IMR-90 (cell line): ENCODE measurements around the gene MGAT3. TPM values are rescaled to one million over a fixed set of nuclear protein-coding genes. Genes with fewer than 3 reads are reported as not detected.

Experiments
- ATAC-seq: fragments of 200-7000 bp; cut with Tn5 transposase; 2 replicates; pipeline ENCODE4 v1.9.1; 2020; ENCODE audit warnings: low read depth, mild to moderate bottlenecking, moderate library complexity
- BruUV-seq: library from RNA; stranded (reverse); fragments of 400-500 nt; replicated peaks from 2 replicates; lab custom pipeline; 2021; lab: Mats Ljungman, UMichigan
- CTCF ChIA-PET: fragments of 300-600 bp; formaldehyde crosslinking; extraction: SDS; loops from one replicate; lab custom pipeline; 2021; ENCODE audit warnings: antibody characterized with exemption; lab: Yijun Ruan, JAX
- POLR2A ChIA-PET: fragments of 300-600 bp; sonication (Branson Sonifier 250); formaldehyde crosslinking; loops from one replicate; lab custom pipeline; 2022; ENCODE audit warnings: antibody characterized with exemption; ENCODE audit not compliant: unreplicated experiment; lab: Charles Lee
- DNase-seq: peaks from one replicate; pipeline ENCODE4 v3.0.0; 2013
- H2AFZ ChIP-seq: replicated peaks from 2 replicates; pipeline ENCODE3; 2013; ENCODE audit warnings: low read length, mild to moderate bottlenecking; ENCODE audit not compliant: poor library complexity
- H2AK5ac ChIP-seq: 2 replicates; pipeline ENCODE4 v1.6.1; 2013; ENCODE audit warnings: low read depth, low read length, inconsistent platforms
- H2AK9ac ChIP-seq: replicated peaks from 2 replicates; pipeline ENCODE3; 2013; ENCODE audit warnings: mild to moderate bottlenecking, low read depth, low read length, moderate library complexity; ENCODE audit not compliant: poor library complexity
- H2BK120ac ChIP-seq: 2 replicates; pipeline ENCODE4 v1.6.1; 2013; ENCODE audit warnings: low read depth, low read length, inconsistent platforms
- H2BK15ac ChIP-seq: 3 replicates; pipeline ENCODE4 v1.6.1; 2013; ENCODE audit warnings: low read depth, low read length, inconsistent platforms
- H2BK20ac ChIP-seq: 2 replicates; pipeline ENCODE4 v1.6.1; 2013; ENCODE audit warnings: low read depth, mild to moderate bottlenecking, inconsistent platforms, low read length, moderate library complexity
- H2BK5ac ChIP-seq: 2 replicates; pipeline ENCODE4 v1.6.1; 2013; ENCODE audit warnings: mild to moderate bottlenecking, low read depth, low read length, inconsistent platforms; ENCODE audit not compliant: poor library complexity, severe bottlenecking
- H3K14ac ChIP-seq: replicated peaks from 2 replicates; pipeline ENCODE4 v1.6.1; 2013; ENCODE audit warnings: low read depth, low read length, inconsistent platforms
- H3K18ac ChIP-seq: 2 replicates; pipeline ENCODE4 v1.6.1; 2013; ENCODE audit warnings: low read depth, low read length, control low read depth
- H3K23ac ChIP-seq: 2 replicates; pipeline ENCODE4 v1.6.1; 2013; ENCODE audit warnings: low read depth, low read length, inconsistent platforms
- H3K27ac ChIP-seq: 2 replicates; pipeline ENCODE4 v1.5.1; 2013; ENCODE audit warnings: mild to moderate bottlenecking, control low read depth, low read length; ENCODE audit not compliant: insufficient read depth
- H3K27me3 ChIP-seq: 2 replicates; pipeline ENCODE4 v1.6.1; 2013; ENCODE audit warnings: low read length; ENCODE audit not compliant: control insufficient read depth, insufficient read depth
- H3K36me3 ChIP-seq: 2 replicates; pipeline ENCODE4 v1.6.1; 2013; ENCODE audit warnings: low read length, mixed read lengths; ENCODE audit not compliant: control insufficient read depth, insufficient read depth
- H3K4ac ChIP-seq: 2 replicates; pipeline ENCODE4 v1.6.1; 2013; ENCODE audit warnings: low read depth, low read length, inconsistent platforms
- H3K4me1 ChIP-seq: 2 replicates; pipeline ENCODE4 v1.6.1; 2013; ENCODE audit warnings: low read length, mixed read lengths; ENCODE audit not compliant: control insufficient read depth, insufficient read depth
- H3K4me2 ChIP-seq: 2 replicates; pipeline ENCODE4 v1.6.1; 2013; ENCODE audit warnings: low read depth, mild to moderate bottlenecking, control low read depth, low read length, moderate library complexity
- H3K4me3 ChIP-seq: 2 replicates; pipeline ENCODE4 v1.5.1; 2013; ENCODE audit warnings: low read depth, mild to moderate bottlenecking, control low read depth, low read length, moderate library complexity; ENCODE audit not compliant: insufficient read depth
- H3K56ac ChIP-seq: 2 replicates; pipeline ENCODE4 v1.6.1; 2013; ENCODE audit warnings: low read length, inconsistent platforms; ENCODE audit not compliant: insufficient read depth; ENCODE audit errors: extremely low read depth
- H3K79me1 ChIP-seq, 2 experiments: 2 replicates each; pipeline ENCODE4 v1.6.1; 2013; ENCODE audit warnings: low read length in 2 of 2, inconsistent platforms in 1 of 2, low read depth in 1 of 2
- H3K9ac ChIP-seq: 2 replicates; pipeline ENCODE4 v1.6.1; 2013; ENCODE audit warnings: low read depth, low read length, control low read depth
- H3K9me1 ChIP-seq: 2 replicates; pipeline ENCODE4 v1.6.1; 2013; ENCODE audit warnings: low read length, inconsistent platforms; ENCODE audit not compliant: insufficient read depth
- H3K9me3 ChIP-seq: 2 replicates; pipeline ENCODE4 v1.6.1; 2013; ENCODE audit warnings: low read length; ENCODE audit not compliant: control insufficient read depth, insufficient read depth
- H4K20me1 ChIP-seq: 2 replicates; pipeline ENCODE4 v1.6.1; 2013; ENCODE audit warnings: low read length, inconsistent platforms; ENCODE audit not compliant: insufficient read depth
- H4K5ac ChIP-seq: 2 replicates; pipeline ENCODE4 v1.6.1; 2013; ENCODE audit warnings: mild to moderate bottlenecking, low read depth, low read length, control low read depth
- H4K8ac ChIP-seq, 2 experiments: 2 replicates each; pipeline ENCODE4 v1.6.1; 2013; ENCODE audit warnings: low read depth in 2 of 2, low read length in 2 of 2, control low read depth in 1 of 2, inconsistent platforms in 1 of 2
- H4K91ac ChIP-seq: 2 replicates; pipeline ENCODE4 v1.6.1; 2013; ENCODE audit warnings: low read depth, low read length, inconsistent platforms; ENCODE audit not compliant: insufficient read depth
- CEBPB ChIP-seq: IDR thresholded peaks from 2 replicates; pipeline ENCODE4 v1.6.1; 2012; ENCODE audit warnings: low read depth, low read length, improper control_type of control experiment
- FOS ChIP-seq: fragments of 150-350 bp; IDR thresholded peaks from 2 replicates; pipeline ENCODE4 v1.6.1; 2016; ENCODE audit warnings: low read depth, low read length
- MAFK ChIP-seq: IDR thresholded peaks from 2 replicates; pipeline ENCODE4 v1.6.1; 2012; ENCODE audit warnings: low read depth, low read length, improper control_type of control experiment
- NFE2L2 ChIP-seq: fragments of 150-350 bp; IDR thresholded peaks from 2 replicates; pipeline ENCODE4 v1.6.1; 2016; ENCODE audit warnings: low read depth, mild to moderate bottlenecking, low read length
- WGBS, 2 experiments: methylation state at CpG; one replicate each; pipeline versions ENCODE4 v1.1.5 to v1.1.7; 2013; ENCODE audit warnings: missing lambda C conversion rate in 2 of 2; ENCODE audit not compliant: insufficient read length in 1 of 2; ENCODE audit errors: extremely low coverage in 2 of 2; 5-methylcytosine and 5-hydroxymethylcytosine counted together
- dilution Hi-C: fragments of 300-500 bp; cut with HindIII; formaldehyde crosslinking; loops from one replicate; pipeline ENCODE4 v1.14.3; 2018; ENCODE audit warnings: low sequenced_read_pairs; ENCODE audit not compliant: unreplicated experiment
- in situ Hi-C: fragments of 300-500 bp; cut with MboI; formaldehyde crosslinking; loops from 3 replicates; pipeline ENCODE4 v1.14.3; 2019; ENCODE audit warnings: low sequenced_read_pairs, inconsistent platforms, mixed read lengths
- intact Hi-C: fragments of 100-400 bp; cut with micrococcal nuclease; formaldehyde crosslinking; loops from 2 replicates; pipeline ENCODE4 v1.10.0; 2022
- polyA plus RNA-seq, 3 experiments: library from polyadenylated mRNA; depleted of rRNA; stranded (reverse); fragments of >200 nt; gene quantifications; 2 replicates each; pipeline ENCODE4 v1.2.3, GENCODE V29; 2012; ENCODE audit warnings: low replicate concordance in 1 of 3
- total RNA-seq: library from RNA; depleted of rRNA; stranded (reverse); fragments of >200 nt; gene quantifications from 2 replicates; pipeline ENCODE4 v1.2.3, GENCODE V29; 2012; rRNA removed

The MGAT3 gene
- total and polyA plus RNA-seq, 2 of the 4 experiments (the other 2 are of a cell fraction): 0.36 to 1.1 TPM

GRCh38 chr22:39537975-39538374 lies 81.2 kb downstream of the MGAT3 start:
- POLR2A ChIA-PET: no interaction called here
- in situ Hi-C loops: loop anchor here (5.0 to 10.0 kb wide), 3 partner anchors 489 to 807 kb away; partner anchors contain the start of gene ADSL

More at GRCh38 chr22:39537975-39538374, 81.2 kb downstream of the MGAT3 start:
- no peak overlapping the region for H4K5ac ChIP-seq
- H3K18ac ChIP-seq: no peak overlapping the region
- H3K79me1 ChIP-seq: no peaks in the 10 kb centered on the region
- no peak overlapping the region for H3K23ac ChIP-seq
- H2BK20ac ChIP-seq: no peak overlapping the region
- no peaks in the 10 kb centered on the region for H3K9me1 ChIP-seq
- H2AFZ ChIP-seq: no peak overlapping the region
- H3K4me2 ChIP-seq: no peak overlapping the region
- H3K4ac ChIP-seq: no peak overlapping the region
- H3K27me3 ChIP-seq: peaks cover 17% of the 10 kb centered on the region
- no peak overlapping the region for H2AK5ac ChIP-seq
- dilution Hi-C loops (no loop called here), intact Hi-C loops (loop anchor here (10.0 kb wide), 1 partner anchor 637 kb away; the partner anchor contains the start of gene TNRC6B)
- no peak overlapping the region for H2BK5ac ChIP-seq
- ATAC-seq: no peak
- H3K56ac ChIP-seq: no peak overlapping the region
- H3K4me1 ChIP-seq: peaks cover 3% of the 10 kb centered on the region
- H2BK120ac ChIP-seq: no peak overlapping the region
- no peak overlapping the region for H4K91ac ChIP-seq
- H3K4me3 ChIP-seq: no peak overlapping the region
- H4K8ac ChIP-seq: no peak overlapping the region
- H4K20me1 ChIP-seq: no peaks in the 10 kb centered on the region
- no peak for TF ChIP-seq NFE2L2
- TF ChIP-seq MAFK: no peak
- no peak for TF ChIP-seq FOS
- no peak for TF ChIP-seq CEBPB
- CTCF ChIA-PET: interaction anchor here (0.6 to 1.7 kb wide), 2 partner anchors 483 to 487 kb away, joined by 3 to 9 read pairs; no protein-coding TSS in a partner anchor
- BruUV-seq: no TSS peak
- H3K9me3 ChIP-seq: no peaks in the 10 kb centered on the region
- H2BK15ac ChIP-seq: no peak overlapping the region
- H3K36me3 ChIP-seq: no peaks in the 10 kb centered on the region
- H2AK9ac ChIP-seq: no peak overlapping the region
- H3K9ac ChIP-seq: no peak overlapping the region
- H3K27ac ChIP-seq: no peak overlapping the region
- DNase-seq: no peak
- no CpG with 5 or more reads among the region's 2 CpGs for WGBS, 2 experiments
- no peak overlapping the region for H3K14ac ChIP-seq

Other genes with a start within 250 kb of the MGAT3 start
- gene PDGFB, start 212.0 kb upstream of the MGAT3 start, total RNA-seq: not detected in 2 replicates
- gene PDGFB, start 212.0 kb upstream of the MGAT3 start, polyA plus RNA-seq (2012; rRNA removed): 0.07 and 0.09 TPM in 2 replicates
- gene RPL3, start 137.4 kb upstream of the MGAT3 start, total RNA-seq: 2,871 and 3,750 TPM in 2 replicates
- gene RPL3, start 137.4 kb upstream of the MGAT3 start, polyA plus RNA-seq (2012; rRNA removed): 3,097 and 3,312 TPM in 2 replicates
- 6.3 and 19.7 TPM in 2 replicates for gene SYNGR1, start 107.0 kb upstream of the MGAT3 start, total RNA-seq
- 81.5 and 82.8 TPM in 2 replicates for gene SYNGR1, start 107.0 kb upstream of the MGAT3 start, polyA plus RNA-seq (2012; rRNA removed)
- gene TAB1, start 57.2 kb upstream of the MGAT3 start, total RNA-seq: 7.2 and 9.9 TPM in 2 replicates
- gene TAB1, start 57.2 kb upstream of the MGAT3 start, polyA plus RNA-seq (2012; rRNA removed): 18.8 and 26.0 TPM in 2 replicates
- gene MIEF1, start 45.3 kb downstream of the MGAT3 start, total RNA-seq: 9.7 and 12.2 TPM in 2 replicates
- 15.0 and 16.9 TPM in 2 replicates for gene MIEF1, start 45.3 kb downstream of the MGAT3 start, polyA plus RNA-seq (2012; rRNA removed)
- 136 and 148 TPM in 2 replicates for gene ATF4, start 63.5 kb downstream of the MGAT3 start, total RNA-seq
- 662 and 949 TPM in 2 replicates for gene ATF4, start 63.5 kb downstream of the MGAT3 start, polyA plus RNA-seq (2012; rRNA removed)
- 33.0 and 33.6 TPM in 2 replicates for gene RPS19BP1, start 75.7 kb downstream of the MGAT3 start, total RNA-seq
- 95.4 and 117 TPM in 2 replicates for gene RPS19BP1, start 75.7 kb downstream of the MGAT3 start, polyA plus RNA-seq (2012; rRNA removed)
- under 0.01 TPM in 1 of 2 replicates, not detected in the other for gene CACNA1I, start 113.7 kb downstream of the MGAT3 start, total RNA-seq
- gene CACNA1I, start 113.7 kb downstream of the MGAT3 start, polyA plus RNA-seq (2012; rRNA removed): 0.01 and 0.02 TPM in 2 replicates